ENCODE data around the gene NEBL. TPM values are rescaled to one million over a fixed set of nuclear protein-coding genes. Genes with fewer than 3 reads are reported as not detected.

NEBL gene, protein sequence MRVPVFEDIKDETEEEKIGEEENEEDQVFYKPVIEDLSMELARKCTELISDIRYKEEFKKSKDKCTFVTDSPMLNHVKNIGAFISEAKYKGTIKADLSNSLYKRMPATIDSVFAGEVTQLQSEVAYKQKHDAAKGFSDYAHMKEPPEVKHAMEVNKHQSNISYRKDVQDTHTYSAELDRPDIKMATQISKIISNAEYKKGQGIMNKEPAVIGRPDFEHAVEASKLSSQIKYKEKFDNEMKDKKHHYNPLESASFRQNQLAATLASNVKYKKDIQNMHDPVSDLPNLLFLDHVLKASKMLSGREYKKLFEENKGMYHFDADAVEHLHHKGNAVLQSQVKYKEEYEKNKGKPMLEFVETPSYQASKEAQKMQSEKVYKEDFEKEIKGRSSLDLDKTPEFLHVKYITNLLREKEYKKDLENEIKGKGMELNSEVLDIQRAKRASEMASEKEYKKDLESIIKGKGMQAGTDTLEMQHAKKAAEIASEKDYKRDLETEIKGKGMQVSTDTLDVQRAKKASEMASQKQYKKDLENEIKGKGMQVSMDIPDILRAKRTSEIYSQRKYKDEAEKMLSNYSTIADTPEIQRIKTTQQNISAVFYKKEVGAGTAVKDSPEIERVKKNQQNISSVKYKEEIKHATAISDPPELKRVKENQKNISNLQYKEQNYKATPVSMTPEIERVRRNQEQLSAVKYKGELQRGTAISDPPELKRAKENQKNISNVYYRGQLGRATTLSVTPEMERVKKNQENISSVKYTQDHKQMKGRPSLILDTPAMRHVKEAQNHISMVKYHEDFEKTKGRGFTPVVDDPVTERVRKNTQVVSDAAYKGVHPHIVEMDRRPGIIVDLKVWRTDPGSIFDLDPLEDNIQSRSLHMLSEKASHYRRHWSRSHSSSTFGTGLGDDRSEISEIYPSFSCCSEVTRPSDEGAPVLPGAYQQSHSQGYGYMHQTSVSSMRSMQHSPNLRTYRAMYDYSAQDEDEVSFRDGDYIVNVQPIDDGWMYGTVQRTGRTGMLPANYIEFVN
- 52.8 and 77.6 TPM in 2 replicates for total RNA-seq (ENCODE audit: low replicate concordance)

DNA sequence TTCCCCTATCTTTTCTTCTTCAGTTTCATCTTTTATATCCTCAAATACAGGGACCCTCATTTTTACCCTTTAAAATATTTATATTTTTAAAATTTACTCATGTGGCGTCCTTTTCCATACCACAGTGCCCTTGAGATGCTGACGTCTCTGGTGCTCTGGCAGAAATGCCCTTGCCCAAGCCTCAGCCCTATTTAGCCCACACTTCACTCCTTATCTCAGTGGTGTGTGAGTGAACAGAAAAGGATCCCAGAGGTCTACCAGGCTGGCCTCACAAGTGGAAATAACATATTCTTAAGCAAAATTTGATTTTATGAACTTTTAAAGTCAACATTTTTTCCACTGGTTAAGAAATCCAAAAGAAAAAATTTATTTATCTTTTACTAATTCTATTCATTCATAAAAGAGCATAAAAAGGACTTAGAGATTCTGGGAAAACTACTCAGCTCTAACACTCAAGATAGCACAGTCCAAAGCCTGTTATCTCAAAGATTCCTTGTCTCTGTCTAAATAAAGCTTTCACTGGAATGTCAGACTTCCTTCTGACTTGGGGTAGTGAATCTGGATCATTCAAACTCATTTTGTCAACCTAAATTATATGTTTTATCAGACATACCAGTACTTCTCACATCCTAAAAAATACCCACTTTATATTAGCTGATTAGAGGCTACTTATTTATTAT, at the start of gene NEBL:
Gene NEBL, minus strand, starts transcription at position 166 of the 680 bp plus-strand sequence. Its CDS starts 106 bp downstream, at position 60.
- no peaks in the 10 kb centered on the region for H3K27me3 Mint-ChIP-seq (ENCODE audit: insufficient read depth, low read depth)
- no peaks in the 10 kb centered on the region for H3K9me3 Mint-ChIP-seq
- H3K4me3 Mint-ChIP-seq, result no peak within 1 kb of the TSS
- TF ChIP-seq EZH2phosphoT487 (IDR thresholded peaks at IDR 0.05), result no peak
- TF ChIP-seq, protein P1, sequence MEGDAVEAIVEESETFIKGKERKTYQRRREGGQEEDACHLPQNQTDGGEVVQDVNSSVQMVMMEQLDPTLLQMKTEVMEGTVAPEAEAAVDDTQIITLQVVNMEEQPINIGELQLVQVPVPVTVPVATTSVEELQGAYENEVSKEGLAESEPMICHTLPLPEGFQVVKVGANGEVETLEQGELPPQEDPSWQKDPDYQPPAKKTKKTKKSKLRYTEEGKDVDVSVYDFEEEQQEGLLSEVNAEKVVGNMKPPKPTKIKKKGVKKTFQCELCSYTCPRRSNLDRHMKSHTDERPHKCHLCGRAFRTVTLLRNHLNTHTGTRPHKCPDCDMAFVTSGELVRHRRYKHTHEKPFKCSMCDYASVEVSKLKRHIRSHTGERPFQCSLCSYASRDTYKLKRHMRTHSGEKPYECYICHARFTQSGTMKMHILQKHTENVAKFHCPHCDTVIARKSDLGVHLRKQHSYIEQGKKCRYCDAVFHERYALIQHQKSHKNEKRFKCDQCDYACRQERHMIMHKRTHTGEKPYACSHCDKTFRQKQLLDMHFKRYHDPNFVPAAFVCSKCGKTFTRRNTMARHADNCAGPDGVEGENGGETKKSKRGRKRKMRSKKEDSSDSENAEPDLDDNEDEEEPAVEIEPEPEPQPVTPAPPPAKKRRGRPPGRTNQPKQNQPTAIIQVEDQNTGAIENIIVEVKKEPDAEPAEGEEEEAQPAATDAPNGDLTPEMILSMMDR (IDR thresholded peaks at IDR 0.05), result no peak
- no peak for TF ChIP-seq EZH2 (IDR thresholded peaks at IDR 0.05)
- no peaks in the 10 kb centered on the region for H3K36me3 ChIP-seq
- H3K9ac ChIP-seq, result no peak within 1 kb of the TSS
- no peak within 1 kb of the TSS for H3K27ac ChIP-seq
- no peaks in the 10 kb centered on the region for H3K4me1 Mint-ChIP-seq
- no peaks in the 10 kb centered on the region for H3K79me2 ChIP-seq (ENCODE audit: low read depth)
- no peak within 1 kb of the TSS for H2AFZ ChIP-seq (replicated peaks)
- H3F3A ChIP-seq (ENCODE audit: low read depth), result no peaks in the 10 kb centered on the region
- no peak within 1 kb of the TSS for H3K4me2 ChIP-seq
- no peaks in the 10 kb centered on the region for H4K20me1 ChIP-seq (ENCODE audit: low read depth)
- no peaks in the 10 kb centered on the region for H3K9me3 ChIP-seq (ENCODE audit: low read depth)
- no peak within 1 kb of the TSS for H3K27ac Mint-ChIP-seq
- no peaks in the 10 kb centered on the region for H3K4me1 ChIP-seq
- peaks cover 10% of the 10 kb centered on the region for H3K36me3 Mint-ChIP-seq
- H3K27me3 ChIP-seq, result no peaks in the 10 kb centered on the region
- DNase-seq (ENCODE audit: low spot score), result no peak
- no peak within 1 kb of the TSS for H3K4me3 ChIP-seq

DNA sequence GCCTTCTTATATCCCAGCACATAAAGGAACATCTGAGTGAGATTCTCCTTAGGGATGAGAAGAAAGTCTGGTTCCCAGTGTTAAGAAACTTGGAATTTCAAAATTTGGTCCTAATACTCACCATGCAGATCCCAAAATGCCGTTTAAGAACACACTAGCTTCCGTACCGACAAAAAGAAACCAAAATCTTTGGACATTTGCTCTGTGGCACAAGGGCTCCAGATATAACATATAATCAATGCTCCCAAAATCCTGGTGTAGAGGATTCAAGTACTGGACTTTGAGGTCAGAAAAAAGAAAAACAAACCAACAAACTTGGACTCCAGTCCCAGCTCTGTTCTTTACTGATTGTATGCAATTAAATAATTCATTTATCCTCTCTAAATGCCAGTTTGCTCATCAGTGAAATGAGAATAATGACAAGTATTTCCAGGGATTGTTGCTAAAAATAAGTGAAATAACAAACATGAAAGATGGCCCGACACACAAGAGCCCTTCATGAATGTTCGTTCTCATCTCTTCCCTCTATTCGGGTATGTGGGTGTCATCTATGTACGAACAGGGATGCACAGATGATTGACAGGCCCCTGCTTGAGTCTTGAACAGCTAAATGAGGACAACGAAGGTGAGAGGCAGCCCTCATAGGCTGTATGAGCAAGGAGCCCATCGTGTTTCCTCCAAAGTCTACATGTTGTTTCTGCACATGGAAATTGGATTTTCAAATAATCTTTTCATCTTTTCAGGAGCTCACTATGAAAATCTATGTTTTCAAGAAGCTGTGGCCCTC, 48.6 kb upstream of the NEBL start:
- Mint-ChIP-seq H3K27ac (no peak overlapping the region), H3K4me3 (no peak overlapping the region), H3K27me3 (ENCODE audit: insufficient read depth, low read depth) (peaks cover 3% of the 10 kb centered on the region), H3K9me3 (peaks cover 3% of the 10 kb centered on the region), H3K36me3 (peaks cover 23% of the 10 kb centered on the region), H3K4me1 (peaks cover 27% of the 10 kb centered on the region)
- Histone ChIP-seq H3F3A (ENCODE audit: low read depth) (no peaks in the 10 kb centered on the region), H3K4me3 (no peak overlapping the region), H4K20me1 (ENCODE audit: low read depth) (no peaks in the 10 kb centered on the region), H3K9ac (no peak overlapping the region), H3K27me3 (no peaks in the 10 kb centered on the region), H3K4me2 (no peak overlapping the region), H3K79me2 (ENCODE audit: low read depth) (no peaks in the 10 kb centered on the region), H3K9me3 (ENCODE audit: low read depth) (no peaks in the 10 kb centered on the region), H3K36me3 (no peaks in the 10 kb centered on the region), H2AFZ (replicated peaks) (no peak overlapping the region), H3K27ac (no peak overlapping the region), H3K4me1 (peaks cover 22% of the 10 kb centered on the region)
- DNase-seq (ENCODE audit: low spot score), result no peak
- no peak for TF ChIP-seq EZH2 (IDR thresholded peaks at IDR 0.05)
- TF ChIP-seq, protein P1 (IDR thresholded peaks at IDR 0.05), result no peak
- TF ChIP-seq EZH2phosphoT487 (IDR thresholded peaks at IDR 0.05), result no peak
